ENCODE measurements around the gene STK26.

The STK26 gene

GRCh38 chrX:132033166-132033565, 10.1 kb downstream of the STK26 start:
- Histone ChIP-seq H3K4me3 (ENCODE audit: control insufficient read depth in 1 of 7, extremely low read depth in 1 of 7, insufficient read depth in 4 of 7, low read depth in 2 of 7, low read length in 6 of 7) (no peak overlapping the region), H3K36me3 (ENCODE audit: control insufficient read depth in 4 of 4, insufficient read depth in 4 of 4, low read length in 3 of 4) (peaks cover 0 to under 1% (median 0%) of the 10 kb centered on the region in 4 experiments), H3K9me3 (ENCODE audit: control extremely low read depth in 1 of 5, control insufficient read depth in 4 of 5, insufficient read depth in 2 of 5, low read depth in 1 of 5, low read length in 4 of 5) (no peaks in the 10 kb centered on the region), H3K27ac (ENCODE audit: insufficient read depth in 1 of 2, low read depth in 1 of 2, low read length in 2 of 2, poor library complexity in 1 of 2, severe bottlenecking in 2 of 2) (no peak overlapping the region), H3K4me1 (ENCODE audit: control extremely low read depth in 1 of 4, control insufficient read depth in 4 of 4, insufficient read depth in 4 of 4, low read length in 3 of 4) (peaks cover 0 to 37% (median 17%) of the 10 kb centered on the region in 4 experiments), H3K27me3 (replicated peaks in 2 of 5; ENCODE audit: control insufficient read depth in 4 of 5, insufficient read depth in 5 of 5, low read length in 4 of 5) (peaks cover 0 to 5% (median 0%) of the 10 kb centered on the region in 5 experiments)
- CTCF ChIA-PET: interaction anchor here (0.8 to 2.0 kb wide), 4 partner anchors 9 to 27 kb away, joined by 3 to 4 read pairs (median 3); no protein-coding TSS in a partner anchor
- no peak for DNase-seq
- POLR2A ChIA-PET: no interaction called here
- WGBS (ENCODE audit: insufficient coverage): 70% methylated on average over 2 of the region's 3 CpGs

- Histone ChIP-seq H3K4me1 (ENCODE audit: control extremely low read depth in 1 of 4, control insufficient read depth in 4 of 4, insufficient read depth in 4 of 4, low read length in 3 of 4) (peaks cover 0 to 34% (median 14%) of the 10 kb centered on the region in 4 experiments), H3K9me3 (ENCODE audit: control extremely low read depth in 1 of 5, control insufficient read depth in 4 of 5, insufficient read depth in 2 of 5, low read depth in 1 of 5, low read length in 4 of 5) (no peaks in the 10 kb centered on the region), H3K27me3 (replicated peaks in 2 of 5; ENCODE audit: control insufficient read depth in 4 of 5, insufficient read depth in 5 of 5, low read length in 4 of 5) (peaks cover 0 to 5% (median 0%) of the 10 kb centered on the region in 5 experiments), H3K4me3 (ENCODE audit: control insufficient read depth in 1 of 7, extremely low read depth in 1 of 7, insufficient read depth in 4 of 7, low read depth in 2 of 7, low read length in 6 of 7) (no peak overlapping the region), H3K27ac (ENCODE audit: insufficient read depth in 1 of 2, low read depth in 1 of 2, low read length in 2 of 2, poor library complexity in 1 of 2, severe bottlenecking in 2 of 2) (no peak overlapping the region), H3K36me3 (ENCODE audit: control insufficient read depth in 4 of 4, insufficient read depth in 4 of 4, low read length in 3 of 4) (no peaks in the 10 kb centered on the region)
- ChIA-PET CTCF (interaction anchor here (1.4 kb wide), 1 partner anchor 12 kb away, joined by 4 read pairs; the partner anchor contains the start of gene STK26), POLR2A (no interaction called here)
- DNase-seq: no peak
- WGBS (ENCODE audit: insufficient coverage): 72% methylated on average over 3 of the region's 3 CpGs
Measured at GRCh38 chrX:132034648-132035047, 11.5 kb downstream of the STK26 start.

DNA sequence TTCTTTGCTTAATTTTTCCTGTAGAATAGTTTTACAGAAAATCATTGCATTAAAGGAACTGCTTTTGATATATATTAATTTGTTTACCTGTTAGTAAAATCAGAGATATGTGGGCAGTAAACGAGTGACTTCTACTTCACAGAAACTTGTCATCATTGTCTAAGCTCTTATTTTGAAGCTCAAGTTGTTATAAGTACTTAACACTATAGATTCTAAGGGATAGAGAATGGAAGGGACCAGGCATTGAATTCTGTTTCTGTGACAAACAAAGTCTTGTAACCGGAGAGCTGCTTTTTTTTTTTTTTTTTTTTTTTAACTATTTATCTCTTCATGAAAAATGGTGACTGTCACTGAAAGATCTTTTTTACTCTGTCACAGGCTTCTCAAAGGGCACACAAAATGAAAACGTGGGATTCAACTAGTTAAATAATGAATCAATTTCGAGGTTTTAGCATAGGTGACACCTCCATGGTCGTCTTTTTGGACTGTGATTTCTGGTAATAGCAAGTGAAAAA, 14.4 kb downstream of the STK26 start:
- no peak for DNase-seq
- H3K27me3 ChIP-seq (replicated peaks in 2 of 5; ENCODE audit: control insufficient read depth in 4 of 5, insufficient read depth in 5 of 5, low read length in 4 of 5): peaks cover 0 to 9% (median 0%) of the 10 kb centered on the region in 5 experiments
- ChIA-PET POLR2A (no interaction called here), CTCF (no interaction called here)
- H3K27ac ChIP-seq (ENCODE audit: insufficient read depth in 1 of 2, low read depth in 1 of 2, low read length in 2 of 2, poor library complexity in 1 of 2, severe bottlenecking in 2 of 2): no peak overlapping the region
- H3K9me3 ChIP-seq (ENCODE audit: control extremely low read depth in 1 of 5, control insufficient read depth in 4 of 5, insufficient read depth in 2 of 5, low read depth in 1 of 5, low read length in 4 of 5): no peaks in the 10 kb centered on the region
- H3K4me3 ChIP-seq (ENCODE audit: control insufficient read depth in 1 of 7, extremely low read depth in 1 of 7, insufficient read depth in 4 of 7, low read depth in 2 of 7, low read length in 6 of 7): no peak overlapping the region
- peaks cover 0 to 22% (median 5%) of the 10 kb centered on the region in 4 experiments for H3K4me1 ChIP-seq (ENCODE audit: control extremely low read depth in 1 of 4, control insufficient read depth in 4 of 4, insufficient read depth in 4 of 4, low read length in 3 of 4)
- no peaks in the 10 kb centered on the region for H3K36me3 ChIP-seq (ENCODE audit: control insufficient read depth in 4 of 4, insufficient read depth in 4 of 4, low read length in 3 of 4)
- 53% methylated on average over 3 of the region's 5 CpGs for WGBS (ENCODE audit: insufficient coverage)

DNA sequence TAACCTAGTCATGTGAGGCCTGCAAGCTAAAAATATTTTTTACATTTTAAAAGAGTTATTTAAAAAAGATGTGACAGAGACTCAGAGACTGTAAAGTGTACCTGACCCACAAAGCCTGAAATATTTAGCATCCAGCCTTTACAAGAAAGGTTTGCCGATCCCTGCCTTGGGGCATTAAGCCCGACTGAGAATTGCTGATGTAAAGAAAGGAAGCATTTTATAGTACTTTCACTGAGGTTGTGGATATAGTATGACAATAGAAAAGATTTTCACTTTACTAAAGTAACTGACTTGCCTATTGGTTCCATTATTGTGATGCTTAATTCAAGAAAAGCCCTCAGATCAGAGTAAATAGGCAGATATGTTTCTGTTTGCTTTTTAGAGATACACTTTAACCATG, 17.0 kb downstream of the STK26 start:
- H3K27me3 ChIP-seq (replicated peaks in 2 of 5; ENCODE audit: control insufficient read depth in 4 of 5, insufficient read depth in 5 of 5, low read length in 4 of 5): peaks cover 0 to 6% (median 0%) of the 10 kb centered on the region in 5 experiments
- H3K36me3 ChIP-seq (ENCODE audit: control insufficient read depth in 4 of 4, insufficient read depth in 4 of 4, low read length in 3 of 4): no peaks in the 10 kb centered on the region
- peaks cover 0 to 12% (median 4%) of the 10 kb centered on the region in 4 experiments for H3K4me1 ChIP-seq (ENCODE audit: control extremely low read depth in 1 of 4, control insufficient read depth in 4 of 4, insufficient read depth in 4 of 4, low read length in 3 of 4)
- DNase-seq: no peak
- H3K9me3 ChIP-seq (ENCODE audit: control extremely low read depth in 1 of 5, control insufficient read depth in 4 of 5, insufficient read depth in 2 of 5, low read depth in 1 of 5, low read length in 4 of 5): no peaks in the 10 kb centered on the region
- ChIA-PET CTCF (no interaction called here), POLR2A (no interaction called here)
- no peak overlapping the region for H3K4me3 ChIP-seq (ENCODE audit: control insufficient read depth in 1 of 7, extremely low read depth in 1 of 7, insufficient read depth in 4 of 7, low read depth in 2 of 7, low read length in 6 of 7)
- H3K27ac ChIP-seq (ENCODE audit: insufficient read depth in 1 of 2, low read depth in 1 of 2, low read length in 2 of 2, poor library complexity in 1 of 2, severe bottlenecking in 2 of 2): no peak overlapping the region
- WGBS (ENCODE audit: insufficient coverage): no CpG with 5 or more reads among the region's 2 CpGs

- ChIA-PET POLR2A (no interaction called here), CTCF (no interaction called here)
- Histone ChIP-seq H3K27me3 (replicated peaks in 2 of 5; ENCODE audit: control insufficient read depth in 4 of 5, insufficient read depth in 5 of 5, low read length in 4 of 5) (peaks cover 0 to 6% (median 0%) of the 10 kb centered on the region in 5 experiments), H3K9me3 (ENCODE audit: control extremely low read depth in 1 of 5, control insufficient read depth in 4 of 5, insufficient read depth in 2 of 5, low read depth in 1 of 5, low read length in 4 of 5) (no peaks in the 10 kb centered on the region), H3K36me3 (ENCODE audit: control insufficient read depth in 4 of 4, insufficient read depth in 4 of 4, low read length in 3 of 4) (no peaks in the 10 kb centered on the region), H3K4me1 (ENCODE audit: control extremely low read depth in 1 of 4, control insufficient read depth in 4 of 4, insufficient read depth in 4 of 4, low read length in 3 of 4) (peaks cover 0 to 6% (median 2%) of the 10 kb centered on the region in 4 experiments), H3K4me3 (ENCODE audit: control insufficient read depth in 1 of 7, extremely low read depth in 1 of 7, insufficient read depth in 4 of 7, low read depth in 2 of 7, low read length in 6 of 7) (no peak overlapping the region), H3K27ac (ENCODE audit: insufficient read depth in 1 of 2, low read depth in 1 of 2, low read length in 2 of 2, poor library complexity in 1 of 2, severe bottlenecking in 2 of 2) (no peak overlapping the region)
- 71% methylated on average over 3 of the region's 4 CpGs for WGBS (ENCODE audit: insufficient coverage)
- no peak for DNase-seq
Measured at GRCh38 chrX:132041015-132041414, 17.9 kb downstream of the STK26 start.

DNA sequence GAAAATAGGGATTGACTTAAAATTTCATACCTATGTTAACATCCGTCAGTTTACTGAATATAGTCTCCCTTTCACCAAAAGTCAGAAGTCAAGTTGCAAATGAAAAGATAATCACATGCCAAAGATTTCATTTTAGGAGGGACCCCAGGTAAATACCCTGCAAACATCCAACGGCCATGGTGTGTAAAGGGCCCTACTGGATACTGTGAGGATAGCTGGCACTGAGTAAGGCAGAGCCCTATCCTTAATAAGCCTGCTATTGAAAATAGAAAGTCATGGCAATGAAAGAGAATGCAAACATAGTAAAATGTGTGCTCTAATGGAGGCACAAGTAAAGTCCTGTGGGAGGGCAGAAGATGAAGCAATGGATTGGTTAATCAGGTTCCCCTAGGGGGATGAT, 20.9 kb downstream of the STK26 start:
- Histone ChIP-seq H3K4me1 (ENCODE audit: control extremely low read depth in 1 of 4, control insufficient read depth in 4 of 4, insufficient read depth in 4 of 4, low read length in 3 of 4) (peaks cover 0 to 4% (median 0%) of the 10 kb centered on the region in 4 experiments), H3K9me3 (ENCODE audit: control extremely low read depth in 1 of 5, control insufficient read depth in 4 of 5, insufficient read depth in 2 of 5, low read depth in 1 of 5, low read length in 4 of 5) (no peaks in the 10 kb centered on the region), H3K27me3 (replicated peaks in 2 of 5; ENCODE audit: control insufficient read depth in 4 of 5, insufficient read depth in 5 of 5, low read length in 4 of 5) (peaks cover 0 to 6% (median 0%) of the 10 kb centered on the region in 5 experiments), H3K4me3 (ENCODE audit: control insufficient read depth in 1 of 7, extremely low read depth in 1 of 7, insufficient read depth in 4 of 7, low read depth in 2 of 7, low read length in 6 of 7) (no peak overlapping the region), H3K36me3 (ENCODE audit: control insufficient read depth in 4 of 4, insufficient read depth in 4 of 4, low read length in 3 of 4) (peaks cover 0 to 2% (median 0%) of the 10 kb centered on the region in 4 experiments), H3K27ac (ENCODE audit: insufficient read depth in 1 of 2, low read depth in 1 of 2, low read length in 2 of 2, poor library complexity in 1 of 2, severe bottlenecking in 2 of 2) (no peak overlapping the region)
- DNase-seq: peak in 1 of 3 donors; percentile 10
- ChIA-PET CTCF (no interaction called here), POLR2A (no interaction called here)
- 80% methylated on average over 2 of the region's 2 CpGs for WGBS (ENCODE audit: insufficient coverage)

GRCh38 chrX:132044953-132045352, 21.9 kb downstream of the STK26 start:
- ChIA-PET POLR2A (no interaction called here), CTCF (interaction anchor here (0.6 to 0.7 kb wide), 2 partner anchors 25 to 94 kb away, joined by 3 read pairs; no protein-coding TSS in a partner anchor)
- H3K4me3 ChIP-seq (ENCODE audit: control insufficient read depth in 1 of 7, extremely low read depth in 1 of 7, insufficient read depth in 4 of 7, low read depth in 2 of 7, low read length in 6 of 7): no peak overlapping the region
- H3K36me3 ChIP-seq (ENCODE audit: control insufficient read depth in 4 of 4, insufficient read depth in 4 of 4, low read length in 3 of 4): peaks cover 0 to 2% (median 1%) of the 10 kb centered on the region in 4 experiments
- peaks cover 0 to 4% (median 0%) of the 10 kb centered on the region in 4 experiments for H3K4me1 ChIP-seq (ENCODE audit: control extremely low read depth in 1 of 4, control insufficient read depth in 4 of 4, insufficient read depth in 4 of 4, low read length in 3 of 4)
- H3K27ac ChIP-seq (ENCODE audit: insufficient read depth in 1 of 2, low read depth in 1 of 2, low read length in 2 of 2, poor library complexity in 1 of 2, severe bottlenecking in 2 of 2): no peak overlapping the region
- 72% methylated on average over 4 of the region's 4 CpGs for WGBS (ENCODE audit: insufficient coverage)
- peaks cover 0 to 6% (median 0%) of the 10 kb centered on the region in 5 experiments for H3K27me3 ChIP-seq (replicated peaks in 2 of 5; ENCODE audit: control insufficient read depth in 4 of 5, insufficient read depth in 5 of 5, low read length in 4 of 5)
- DNase-seq: no peak
- H3K9me3 ChIP-seq (ENCODE audit: control extremely low read depth in 1 of 5, control insufficient read depth in 4 of 5, insufficient read depth in 2 of 5, low read depth in 1 of 5, low read length in 4 of 5): no peaks in the 10 kb centered on the region

All from common myeloid progenitor, CD34-positive (primary cell).